Measurements from ENCODE around the gene DTWD2.
"Not testable (repeated sequence)": the region's sequence is repeated elsewhere in the genome, so short reads cannot be mapped to it uniquely, and the experiment has no call there.

DTWD2 gene

GRCh38 chr5:118987988-118988865 lies at the start of gene DTWD2:
TSS of gene DTWD2 (minus strand) at chr5:118988547. CDS start at chr5:118988511, 36 bp downstream.
- DNase-seq: peak; percentile 78

GRCh38 chr5:119037496-119038215 lies 49.3 kb upstream of the DTWD2 start:
- no peak for DNase-seq

- DNase-seq: no peak
These were observed 47.9 kb upstream of the DTWD2 start for GRCh38 chr5:119036101-119036762.

- no peak for DNase-seq
These were observed 44.8 kb upstream of the DTWD2 start for GRCh38 chr5:119033135-119033534.

GRCh38 chr5:119032656-119033055 lies 44.3 kb upstream of the DTWD2 start:
- no peak for DNase-seq

- no peak for DNase-seq
These were observed 43.6 kb upstream of the DTWD2 start for GRCh38 chr5:119031905-119032304.

- DNase-seq: no peak
These were observed 42.9 kb upstream of the DTWD2 start for GRCh38 chr5:119031011-119031886.

GRCh38 chr5:119028575-119028974 lies 40.2 kb upstream of the DTWD2 start:
- no peak for DNase-seq

- no peak for DNase-seq
These were observed 34.4 kb upstream of the DTWD2 start for GRCh38 chr5:119022773-119023172.

- no peak for DNase-seq
These were observed 33.8 kb upstream of the DTWD2 start for GRCh38 chr5:119022017-119022745.

- DNase-seq: no peak
These were observed 32.9 kb upstream of the DTWD2 start for GRCh38 chr5:119021149-119021732.

- no peak for DNase-seq
These were observed 31.6 kb upstream of the DTWD2 start for GRCh38 chr5:119019949-119020348.

- DNase-seq: no peak
These were observed 31.2 kb upstream of the DTWD2 start for GRCh38 chr5:119019501-119019900.

- no peak for DNase-seq
These were observed 29.6 kb upstream of the DTWD2 start for GRCh38 chr5:119017994-119018393.

- DNase-seq: no peak
These were observed 27.9 kb upstream of the DTWD2 start for GRCh38 chr5:119016125-119016774.

GRCh38 chr5:119011186-119011585 lies 22.8 kb upstream of the DTWD2 start:
- DNase-seq: no peak

- DNase-seq: no peak
These were observed 21.9 kb upstream of the DTWD2 start for GRCh38 chr5:119010206-119010605.

GRCh38 chr5:119009131-119009530 lies 20.8 kb upstream of the DTWD2 start:
- no peak for DNase-seq

GRCh38 chr5:118999696-119000095 lies 11.3 kb upstream of the DTWD2 start:
- DNase-seq: no peak

GRCh38 chr5:118998861-118999260 lies 10.5 kb upstream of the DTWD2 start:
- not testable (repeated sequence) for DNase-seq

- DNase-seq: no peak
These were observed 7.8 kb upstream of the DTWD2 start for GRCh38 chr5:118996098-118996497.

Data from NCI-H510A (cell line).